GM12873 (cell line): Measurements from ENCODE around the gene ZNF18.

Source experiments
- TF ChIP-seq, protein P1 (sequence below): IDR thresholded peaks from 2 replicates; pipeline ENCODE4 v1.5.1; 2012; ENCODE audit warnings: low read depth, mild to moderate bottlenecking, moderate library complexity, low read length, control low read depth; ENCODE audit not compliant: insufficient read depth; ENCODE audit errors: missing control alignments

ZNF18 gene

DNA sequence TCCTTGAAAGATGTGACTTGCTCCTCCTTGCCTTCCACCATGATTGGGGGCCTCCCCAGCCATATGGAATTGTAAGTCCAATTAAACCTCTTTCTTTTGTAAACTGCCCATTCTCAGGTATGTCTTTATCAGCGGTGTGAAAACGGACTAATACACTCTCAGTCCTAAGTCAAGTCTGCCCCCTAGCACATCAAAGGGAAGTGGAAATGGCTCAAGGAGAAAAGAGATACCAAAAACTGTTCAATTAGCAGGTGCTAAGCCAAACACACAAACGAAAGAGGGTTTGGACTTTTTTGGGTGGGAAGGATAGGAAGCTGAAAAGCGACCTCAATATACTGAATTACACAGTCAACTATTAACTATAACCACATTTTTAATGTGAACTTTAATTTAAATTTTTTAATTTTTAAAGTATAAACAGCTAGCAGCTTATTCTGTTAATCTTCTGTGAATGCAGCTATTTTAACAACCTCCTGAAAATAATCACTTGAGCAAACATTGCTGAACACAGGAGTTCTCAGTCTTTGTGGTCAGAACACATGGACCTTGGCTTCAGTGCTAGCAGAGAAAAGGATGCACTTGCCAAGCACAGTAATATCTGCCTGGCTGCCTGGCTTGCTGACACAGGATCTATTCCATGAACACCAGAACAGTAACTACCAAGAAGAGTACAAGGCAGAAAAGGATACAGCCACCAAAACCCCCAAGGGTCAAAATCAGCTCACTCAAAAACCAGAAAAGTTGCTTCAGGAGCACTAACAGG lies 10.9 kb downstream of the ZNF18 start:
- TF ChIP-seq, protein P1, sequence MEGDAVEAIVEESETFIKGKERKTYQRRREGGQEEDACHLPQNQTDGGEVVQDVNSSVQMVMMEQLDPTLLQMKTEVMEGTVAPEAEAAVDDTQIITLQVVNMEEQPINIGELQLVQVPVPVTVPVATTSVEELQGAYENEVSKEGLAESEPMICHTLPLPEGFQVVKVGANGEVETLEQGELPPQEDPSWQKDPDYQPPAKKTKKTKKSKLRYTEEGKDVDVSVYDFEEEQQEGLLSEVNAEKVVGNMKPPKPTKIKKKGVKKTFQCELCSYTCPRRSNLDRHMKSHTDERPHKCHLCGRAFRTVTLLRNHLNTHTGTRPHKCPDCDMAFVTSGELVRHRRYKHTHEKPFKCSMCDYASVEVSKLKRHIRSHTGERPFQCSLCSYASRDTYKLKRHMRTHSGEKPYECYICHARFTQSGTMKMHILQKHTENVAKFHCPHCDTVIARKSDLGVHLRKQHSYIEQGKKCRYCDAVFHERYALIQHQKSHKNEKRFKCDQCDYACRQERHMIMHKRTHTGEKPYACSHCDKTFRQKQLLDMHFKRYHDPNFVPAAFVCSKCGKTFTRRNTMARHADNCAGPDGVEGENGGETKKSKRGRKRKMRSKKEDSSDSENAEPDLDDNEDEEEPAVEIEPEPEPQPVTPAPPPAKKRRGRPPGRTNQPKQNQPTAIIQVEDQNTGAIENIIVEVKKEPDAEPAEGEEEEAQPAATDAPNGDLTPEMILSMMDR, result no peak

DNA sequence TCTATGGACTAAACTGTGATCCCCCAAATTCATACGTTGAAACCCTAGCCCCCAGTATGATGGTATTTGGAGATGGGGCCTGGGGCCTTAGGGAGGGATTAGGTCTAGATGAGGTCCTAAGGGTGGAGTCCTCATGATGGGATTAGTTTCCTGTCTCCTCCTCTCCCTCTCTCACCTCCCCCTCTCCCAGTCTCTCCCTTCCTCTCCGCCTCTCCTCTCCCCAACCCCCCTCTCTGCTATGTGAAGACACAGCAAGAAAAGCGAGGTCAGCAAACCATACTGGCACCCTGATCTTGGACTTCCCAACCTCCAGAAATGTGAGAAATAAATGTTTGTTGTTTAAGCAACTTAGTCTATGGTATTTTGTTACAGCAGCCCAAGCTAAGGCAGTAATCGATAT lies 15.4 kb downstream of the ZNF18 start:
- TF ChIP-seq, protein P1, result no peak

- TF ChIP-seq, protein P1, result peak; percentile 14
Measured at GRCh38 chr17:11980813-11981212, 16.5 kb downstream of the ZNF18 start.

GRCh38 chr17:11979795-11980194 lies 17.5 kb downstream of the ZNF18 start:
- TF ChIP-seq, protein P1, result no peak

DNA sequence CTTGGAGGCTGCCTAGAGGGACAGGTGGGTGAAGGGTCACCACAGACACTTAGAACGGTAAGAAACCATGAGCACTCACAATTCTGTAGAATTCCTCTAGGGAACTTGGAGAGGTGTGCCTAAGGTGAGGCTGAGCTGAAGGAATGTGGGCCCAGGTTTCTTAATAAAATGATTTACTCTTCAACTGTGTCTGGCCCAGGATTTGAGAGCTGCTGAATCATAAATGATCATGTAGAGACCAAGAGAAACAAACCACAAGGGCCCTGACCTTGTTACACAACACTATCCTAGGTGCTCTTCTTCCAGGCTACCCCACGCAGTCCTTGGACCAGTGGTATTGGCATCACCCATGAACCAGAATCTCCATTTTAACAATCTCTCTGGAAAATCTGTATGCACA lies 27.7 kb downstream of the ZNF18 start:
- TF ChIP-seq, protein P1, result no peak

- TF ChIP-seq, protein P1, result no peak
Measured at GRCh38 chr17:11954936-11955335, 42.3 kb downstream of the ZNF18 start.

DNA sequence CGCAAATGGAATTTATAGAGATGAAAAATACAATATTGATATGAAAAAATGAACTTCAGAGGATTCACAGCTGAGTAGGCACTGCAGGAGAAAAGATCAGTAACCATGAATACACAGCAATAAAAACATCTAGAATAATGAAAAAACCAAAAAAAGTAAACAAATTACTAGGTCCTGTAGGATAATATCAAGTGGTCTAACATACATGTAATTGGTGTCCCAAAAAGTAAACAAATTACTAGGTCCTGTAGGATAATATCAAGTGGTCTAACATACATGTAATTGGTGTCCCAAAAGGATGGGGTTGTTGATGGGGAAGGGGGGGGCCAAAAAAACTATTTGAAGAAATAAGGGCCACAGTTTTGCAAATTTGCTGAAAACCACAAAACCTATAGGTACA lies 43.4 kb downstream of the ZNF18 start:
- TF ChIP-seq, protein P1, result no peak
